HCT116 (cell line): Measurements from ENCODE around the gene CISH. TPM values are rescaled to one million over a fixed set of nuclear protein-coding genes. Genes with fewer than 3 reads are reported as not detected.

Source experiments
- total RNA-seq: library from RNA; stranded (reverse); gene quantifications from one replicate; pipeline ENCODE4 v1.2.1, GENCODE V29; 2021; ENCODE audit not compliant: unreplicated experiment

The CISH gene
- total RNA-seq, 1 experiment from 2014 or later: 4.5 TPM

Other genes starting within 250 kb of the CISH start
- 10.2 TPM for gene CACNA2D2, start 108.1 kb downstream of the CISH start, total RNA-seq
- gene C3orf18, start 44.0 kb downstream of the CISH start, total RNA-seq: 10.1 TPM
- 20.5 TPM for gene HEMK1, start 42.3 kb downstream of the CISH start, total RNA-seq
- 87.3 TPM for gene MAPKAPK3, start 5.4 kb upstream of the CISH start, total RNA-seq
- gene DOCK3, start 63.2 kb upstream of the CISH start, total RNA-seq: 4.2 TPM